A549 (cell line): ENCODE results near the gene FAM89B. TPM values are rescaled to one million over a fixed set of nuclear protein-coding genes. Genes with fewer than 3 reads are reported as not detected.

Experiments
- ATAC-seq, 2 experiments: fragments of 200-7000 bp in 1 of 2; fragments of >200 bp in 1 of 2; cut with Nextera tagmentation in 1 of 2; cut with Tn5 transposase in 1 of 2; 3 replicates each; pipeline versions ENCODE4 v1.8.0 to v1.9.1; 2018 to 2020; ENCODE audit warnings: mild to moderate bottlenecking in 1 of 2, moderate library complexity in 1 of 2
- CTCF ChIA-PET: fragments of 300-600 bp; sonication (Branson Sonifier 250); formaldehyde crosslinking; extraction: SDS; loops from one replicate; lab custom pipeline; 2021; ENCODE audit warnings: antibody characterized with exemption, inconsistent platforms; lab: Yijun Ruan, JAX
- POLR2A ChIA-PET: fragments of 350-600 bp; formaldehyde crosslinking; extraction: SDS; loops from one replicate; lab custom pipeline; 2021; ENCODE audit warnings: antibody characterized with exemption, inconsistent platforms; lab: Yijun Ruan, JAX
- DNase-seq, 2 experiments: peaks; one replicate each; pipeline versions ENCODE4 v3.0.0 to v3.0.0-alpha.2; 2011 to 2016; ENCODE audit warnings: low read depth in 1 of 2, low spot score in 1 of 2
- FAIRE-seq: peaks from 2 replicates; lab custom pipeline; 2011; peaks lifted over from hg19 to GRCh38; lab: Jason Lieb, UNC
- H3K27ac ChIP-seq, 2 experiments: fragments of >200 bp; sonication (Bioruptor Twin); formaldehyde crosslinking; 3 replicates each; pipeline ENCODE4 v1.5.1; 2016 to 2017
- H3K4me1 ChIP-seq: fragments of >200 bp; sonication (Bioruptor Twin); formaldehyde crosslinking; 3 replicates; pipeline ENCODE4 v1.6.1; 2016
- H3K4me2 ChIP-seq: fragments of >200 bp; sonication (Bioruptor Twin); formaldehyde crosslinking; 3 replicates; pipeline ENCODE4 v1.6.1; 2016
- H3K4me3 ChIP-seq: fragments of >200 bp; sonication (Bioruptor Twin); formaldehyde crosslinking; 3 replicates; pipeline ENCODE4 v1.5.1; 2016
- H3K9me3 ChIP-seq: fragments of >200 bp; sonication (Bioruptor Twin); formaldehyde crosslinking; 3 replicates; pipeline ENCODE4 v1.6.1; 2016
- CBX2 ChIP-seq: fragments of 200-600 bp; sonication (generic); IDR thresholded peaks from 2 replicates; pipeline ENCODE4 v1.6.1; 2016; ENCODE audit warnings: low read depth, mild to moderate bottlenecking, borderline replicate concordance
- CHD4 ChIP-seq: fragments of 200-600 bp; sonication (generic); IDR thresholded peaks from 2 replicates; pipeline ENCODE4 v1.6.1; 2016; ENCODE audit warnings: antibody characterized with exemption, mild to moderate bottlenecking, borderline replicate concordance
- EHF ChIP-seq: fragments of 250-450 bp; sonication (Bioruptor Pico); IDR thresholded peaks from 2 replicates; pipeline ENCODE4 v1.5.0; 2020; ENCODE audit warnings: mild to moderate bottlenecking
- EHMT2 ChIP-seq: fragments of 200-600 bp; sonication (generic); IDR thresholded peaks from 2 replicates; pipeline ENCODE4 v1.6.1; 2016; ENCODE audit warnings: antibody characterized with exemption, low read depth, mild to moderate bottlenecking, moderate library complexity
- EP300 ChIP-seq, 2 experiments: fragments of >200 bp; sonication (Bioruptor Twin); formaldehyde crosslinking; IDR thresholded peaks; 2 replicates in 1 of 2; 3 replicates in 1 of 2; pipeline ENCODE4 v1.6.1; 2016 to 2017
- FOSB ChIP-seq: fragments of 250-450 bp; sonication (Bioruptor Pico); IDR thresholded peaks from 2 replicates; pipeline ENCODE4 v1.5.0; 2020; ENCODE audit warnings: mild to moderate bottlenecking, moderate library complexity
- FOXS1 ChIP-seq: fragments of 250-450 bp; sonication (Bioruptor Pico); IDR thresholded peaks from 2 replicates; pipeline ENCODE4 v1.5.0; 2020; ENCODE audit warnings: mild to moderate bottlenecking, moderate library complexity
- GATA3 ChIP-seq: IDR thresholded peaks from 2 replicates; pipeline ENCODE4 v1.6.1; 2012; ENCODE audit warnings: borderline replicate concordance
- HDAC2 ChIP-seq: fragments of 200-600 bp; sonication (generic); IDR thresholded peaks from 2 replicates; pipeline ENCODE4 v1.6.1; 2016
- JUN ChIP-seq, 2 experiments: fragments of >200 bp; sonication (Bioruptor Twin); formaldehyde crosslinking; IDR thresholded peaks; 2 replicates in 1 of 2; 3 replicates in 1 of 2; pipeline ENCODE4 v1.6.1; 2016 to 2017
- MAFK ChIP-seq: fragments of 450-650 bp; IDR thresholded peaks from 2 replicates; pipeline ENCODE4 v1.6.1; 2014; ENCODE audit not compliant: partially characterized antibody
- NR3C1 ChIP-seq: fragments of >200 bp; sonication (Bioruptor Twin); formaldehyde crosslinking; IDR thresholded peaks from 3 replicates; pipeline ENCODE4 v1.6.1; 2017
- PHF8 ChIP-seq: fragments of 200-600 bp; sonication (generic); IDR thresholded peaks from 2 replicates; pipeline ENCODE4 v1.6.1; 2016; ENCODE audit warnings: low read depth, mild to moderate bottlenecking, antibody characterized with exemption, moderate library complexity, borderline replicate concordance
- POLR2AphosphoS2 ChIP-seq: conservative IDR thresholded peaks from 2 replicates; pipeline ENCODE4 v1.6.1; 2012; ENCODE audit warnings: low read length, improper control_type of control experiment, inconsistent platforms
- RAD21 ChIP-seq, 2 experiments: fragments of >200 bp in 1 of 2; sonication (Bioruptor Twin) in 1 of 2; formaldehyde crosslinking in 1 of 2; IDR thresholded peaks in 1 of 2; conservative IDR thresholded peaks in 1 of 2; 2 replicates in 1 of 2; 3 replicates in 1 of 2; pipeline ENCODE4 v1.6.1; 2012 to 2018; ENCODE audit warnings: inconsistent platforms in 1 of 2
- RNF2 ChIP-seq: fragments of 200-600 bp; sonication (generic); IDR thresholded peaks from 2 replicates; pipeline ENCODE4 v1.6.1; 2016; ENCODE audit warnings: low read depth, mild to moderate bottlenecking, antibody characterized with exemption, moderate library complexity, borderline replicate concordance
- SMC3 ChIP-seq: fragments of >200 bp; sonication (Bioruptor Twin); formaldehyde crosslinking; IDR thresholded peaks from 3 replicates; pipeline ENCODE4 v1.6.1; 2018; ENCODE audit warnings: inconsistent platforms
- SREBF2 ChIP-seq: fragments of 450-650 bp; IDR thresholded peaks from 2 replicates; pipeline ENCODE4 v1.6.1; 2014; ENCODE audit warnings: mild to moderate bottlenecking, moderate library complexity
- TP53 ChIP-seq: fragments of 250-450 bp; sonication (Bioruptor Pico); IDR thresholded peaks from 2 replicates; pipeline ENCODE4 v1.5.0; 2021; ENCODE audit warnings: mild to moderate bottlenecking, moderate library complexity
- ZFP36 ChIP-seq: fragments of 450-650 bp; IDR thresholded peaks from 2 replicates; pipeline ENCODE4 v1.6.1; 2014; ENCODE audit warnings: borderline replicate concordance; ENCODE audit not compliant: partially characterized antibody
- ZSCAN20 ChIP-seq: fragments of 250-450 bp; sonication (Bioruptor Pico); IDR thresholded peaks from 2 replicates; pipeline ENCODE4 v1.8.0; 2022; ENCODE audit warnings: mild to moderate bottlenecking, moderate library complexity
- WGBS: methylation state at CpG from one replicate; pipeline ENCODE4 v1.1.6; 2017; ENCODE audit errors: missing lambda C conversion rate; 5-methylcytosine and 5-hydroxymethylcytosine counted together
- polyA plus RNA-seq, 4 experiments: library from polyadenylated mRNA; depleted of rRNA in 3 of 4; stranded (reverse); fragments of >200 nt; fragmentation: RNase III in 1 of 4; extraction: RNeasy Plus Mini Kit Qiagen cat#74134 plus additional on column Dnase treatment in 1 of 4; gene quantifications; 2 replicates in 3 of 4; 3 replicates in 1 of 4; pipeline ENCODE4 v1.2.3, GENCODE V29; 2011 to 2017
- TF ChIP-seq, protein P1 (sequence below): fragments of 150-350 bp; IDR thresholded peaks from 2 replicates; pipeline ENCODE4 v1.6.1; 2014; ENCODE audit warnings: low read depth, mild to moderate bottlenecking, low read length
- TF ChIP-seq, protein P2 (sequence below): IDR thresholded peaks from 2 replicates; pipeline ENCODE4 v1.6.1; 2012
- TF ChIP-seq, protein P3 (sequence below): fragments of 450-650 bp; IDR thresholded peaks from 2 replicates; pipeline ENCODE4 v1.6.1; 2014; ENCODE audit warnings: antibody characterized with exemption

FAM89B gene
- polyA plus RNA-seq, 2 of the 4 experiments (the other 2 are of a cell fraction): 13.5 to 23.9 TPM

DNA sequence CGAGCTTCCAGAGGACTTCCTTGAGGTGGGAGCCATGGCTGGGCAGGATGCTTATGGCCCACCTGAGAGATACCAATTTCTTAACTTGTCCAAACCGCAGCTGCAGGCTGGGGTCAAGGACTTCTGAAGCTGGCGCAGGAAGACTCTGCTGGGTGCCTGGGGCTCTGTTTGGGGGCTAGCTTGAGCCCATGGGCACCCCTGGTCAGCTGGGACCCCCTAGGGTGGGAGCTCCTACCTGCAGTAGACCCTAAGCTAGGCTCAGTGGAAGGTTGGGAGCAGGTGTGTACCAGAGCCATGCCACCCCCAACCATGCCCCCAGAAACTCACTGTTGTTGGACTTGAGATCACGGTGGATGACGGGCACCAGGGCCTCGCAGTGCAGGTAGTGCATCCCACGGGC lies 40.4 kb downstream of the FAM89B start:
- Histone ChIP-seq H3K4me3 (peak overlapping the region; percentile 92), H3K9me3 (no peaks in the 10 kb centered on the region), H3K4me1 (peaks cover 45% of the 10 kb centered on the region), H3K4me2 (peak overlapping the region; percentile 77), H3K27ac (peak overlapping the region in 1 of 2 experiments; percentile 98; a peak in 2 of 6 replicates)
- DNase-seq (no peak), ATAC-seq (no peak), FAIRE-seq (no peak)
- WGBS: 94% methylated on average over 3 of the region's 7 CpGs
- TF ChIP-seq FOSB (CRISPR knock-in tag) (no peak), POLR2AphosphoS2 (no peak), NR3C1 (no peak), EHMT2 (no peak), RAD21 (conservative IDR thresholded peaks at IDR 0.05 in 1 of 2, IDR thresholded peaks at IDR 0.05 in 1 of 2) (no peak), PHF8 (no peak), TP53 (CRISPR knock-in tag) (no peak), SMC3 (no peak), ZSCAN20 (no peak), MAFK (no peak), RNF2 (no peak), HDAC2 (no peak), CHD4 (no peak), SREBF2 (no peak), JUN (IDR thresholded peaks at IDR 0.05) (no peak), FOXS1 (no peak), EHF (no peak)
- TF ChIP-seq, protein P1, sequence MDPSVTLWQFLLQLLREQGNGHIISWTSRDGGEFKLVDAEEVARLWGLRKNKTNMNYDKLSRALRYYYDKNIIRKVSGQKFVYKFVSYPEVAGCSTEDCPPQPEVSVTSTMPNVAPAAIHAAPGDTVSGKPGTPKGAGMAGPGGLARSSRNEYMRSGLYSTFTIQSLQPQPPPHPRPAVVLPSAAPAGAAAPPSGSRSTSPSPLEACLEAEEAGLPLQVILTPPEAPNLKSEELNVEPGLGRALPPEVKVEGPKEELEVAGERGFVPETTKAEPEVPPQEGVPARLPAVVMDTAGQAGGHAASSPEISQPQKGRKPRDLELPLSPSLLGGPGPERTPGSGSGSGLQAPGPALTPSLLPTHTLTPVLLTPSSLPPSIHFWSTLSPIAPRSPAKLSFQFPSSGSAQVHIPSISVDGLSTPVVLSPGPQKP: no peak
- TF ChIP-seq, protein P2, sequence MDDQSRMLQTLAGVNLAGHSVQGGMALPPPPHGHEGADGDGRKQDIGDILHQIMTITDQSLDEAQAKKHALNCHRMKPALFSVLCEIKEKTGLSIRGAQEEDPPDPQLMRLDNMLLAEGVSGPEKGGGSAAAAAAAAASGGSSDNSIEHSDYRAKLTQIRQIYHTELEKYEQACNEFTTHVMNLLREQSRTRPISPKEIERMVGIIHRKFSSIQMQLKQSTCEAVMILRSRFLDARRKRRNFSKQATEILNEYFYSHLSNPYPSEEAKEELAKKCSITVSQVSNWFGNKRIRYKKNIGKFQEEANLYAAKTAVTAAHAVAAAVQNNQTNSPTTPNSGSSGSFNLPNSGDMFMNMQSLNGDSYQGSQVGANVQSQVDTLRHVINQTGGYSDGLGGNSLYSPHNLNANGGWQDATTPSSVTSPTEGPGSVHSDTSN: no peak
- TF ChIP-seq, protein P3, sequence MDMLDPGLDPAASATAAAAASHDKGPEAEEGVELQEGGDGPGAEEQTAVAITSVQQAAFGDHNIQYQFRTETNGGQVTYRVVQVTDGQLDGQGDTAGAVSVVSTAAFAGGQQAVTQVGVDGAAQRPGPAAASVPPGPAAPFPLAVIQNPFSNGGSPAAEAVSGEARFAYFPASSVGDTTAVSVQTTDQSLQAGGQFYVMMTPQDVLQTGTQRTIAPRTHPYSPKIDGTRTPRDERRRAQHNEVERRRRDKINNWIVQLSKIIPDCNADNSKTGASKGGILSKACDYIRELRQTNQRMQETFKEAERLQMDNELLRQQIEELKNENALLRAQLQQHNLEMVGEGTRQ: no peak
- CTCF ChIA-PET: interaction anchor here (0.7 to 20.1 kb wide), 9 partner anchors 12 to 272 kb away, joined by 3 to 249 read pairs (median 4); partner anchors contain the start of genes FAM89B and KCNK7
- POLR2A ChIA-PET: interaction anchor here (1.5 kb wide), 1 partner anchor 40 kb away, joined by 3 read pairs; no protein-coding TSS in a partner anchor

DNA sequence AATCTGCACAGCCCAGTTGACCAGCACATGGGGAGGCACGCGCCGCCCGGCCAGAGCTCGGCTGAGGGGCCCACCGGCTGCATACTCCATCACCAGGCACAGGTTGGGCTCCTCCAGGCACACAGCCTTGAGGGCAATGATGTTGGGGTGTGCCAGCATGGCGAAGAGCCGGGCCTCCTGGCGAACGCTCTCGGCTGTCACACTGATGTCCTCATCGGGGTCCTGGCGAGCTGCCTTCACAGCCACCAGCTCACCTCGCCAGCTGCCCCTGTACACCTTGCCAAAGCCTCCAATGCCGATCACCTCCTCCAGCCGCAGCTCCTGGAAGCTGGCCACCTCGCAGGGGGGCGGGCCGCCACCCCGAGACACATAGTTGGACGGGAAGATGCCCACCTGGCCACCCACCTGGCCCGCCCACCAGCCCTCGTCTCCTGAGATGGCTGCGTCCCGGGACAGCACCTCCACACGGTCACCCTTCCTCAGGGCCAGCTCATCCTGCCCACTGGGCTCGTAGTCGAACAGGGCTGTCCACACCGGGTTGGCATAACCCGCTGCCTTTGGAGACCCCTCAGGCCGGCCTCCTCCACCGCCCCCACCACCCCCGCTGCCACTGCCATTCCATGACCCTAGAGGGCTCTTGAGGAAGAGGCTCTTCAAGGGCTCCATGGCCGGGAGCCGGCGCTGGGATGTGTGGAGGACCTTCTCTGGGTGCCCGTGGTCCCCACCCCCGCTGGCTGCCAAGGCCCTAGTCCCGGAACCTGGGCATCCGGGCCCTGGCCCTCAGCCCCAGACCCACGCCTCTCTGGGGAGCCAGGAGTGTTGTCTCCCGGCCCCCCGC lies 41.0 kb downstream of the FAM89B start:
- peak; percentile 3 to 6; a peak in 4 of 6 replicates for ATAC-seq
- CTCF ChIA-PET: interaction anchor here (0.7 to 20.1 kb wide), 9 partner anchors 13 to 271 kb away, joined by 3 to 249 read pairs (median 4); partner anchors contain the start of genes FAM89B and KCNK7
- FAIRE-seq: no peak

More for the DNA sequence above, 41.0 kb downstream of the FAM89B start:
- H3K4me3 ChIP-seq: peak overlapping the region; percentile 92
- POLR2A ChIA-PET: interaction anchor here (1.5 kb wide), 1 partner anchor 39 kb away, joined by 3 read pairs; no protein-coding TSS in a partner anchor
- DNase-seq: peak in 1 of 2 experiments; percentile 52
- peaks cover 45% of the 10 kb centered on the region for H3K4me1 ChIP-seq
- WGBS: 56% methylated on average over 27 of the region's 43 CpGs
- H3K9me3 ChIP-seq: no peaks in the 10 kb centered on the region
- peak overlapping the region; percentile 77 for H3K4me2 ChIP-seq
- peak overlapping the region; percentile 96 to 98 for H3K27ac ChIP-seq
- no peak for TF ChIP-seq ZFP36
- TF ChIP-seq, protein P3: no peak
- TF ChIP-seq CBX2: no peak
- TF ChIP-seq GATA3: no peak
- no peak for TF ChIP-seq EP300 (IDR thresholded peaks at IDR 0.05)
